OCI-LY7 (cell line): ENCODE measurements around the gene DLEC1. TPM values are rescaled to one million over a fixed set of nuclear protein-coding genes. Genes with fewer than 3 reads are reported as not detected.

Experiments used
- BruUV-seq: library from RNA; stranded (reverse); fragments of 400-500 nt; replicated peaks from 2 replicates; lab custom pipeline; 2021; lab: Mats Ljungman, UMichigan
- CTCF ChIA-PET: fragments of 300-600 bp; sonication (Branson Sonifier 250); formaldehyde crosslinking; loops from one replicate; lab custom pipeline; 2022; ENCODE audit warnings: antibody characterized with exemption; ENCODE audit not compliant: unreplicated experiment; lab: Charles Lee
- POLR2A ChIA-PET: fragments of 300-600 bp; sonication (Branson Sonifier 250); formaldehyde crosslinking; loops from one replicate; lab custom pipeline; 2022; ENCODE audit warnings: antibody characterized with exemption; lab: Charles Lee
- DNase-seq: peaks from one replicate; pipeline ENCODE4 v3.0.0-alpha.2; 2015; ENCODE audit warnings: low spot score
- H2AFZ ChIP-seq: fragments of 200-600 bp; sonication (generic), shearing (Covaris generic); 2 replicates; pipeline ENCODE4 v1.6.1; 2014; ENCODE audit warnings: mild to moderate bottlenecking, antibody characterized with exemption, low read length, moderate library complexity
- H3K27ac ChIP-seq: fragments of 200-600 bp; sonication (generic); 2 replicates; pipeline ENCODE4 v1.5.1; 2014; ENCODE audit warnings: mixed run types, low read depth, mild to moderate bottlenecking, moderate library complexity, low read length, inconsistent platforms; ENCODE audit not compliant: poor library complexity, severe bottlenecking
- H3K36me3 ChIP-seq: fragments of 200-600 bp; sonication (generic); 2 replicates; pipeline ENCODE4 v1.6.1; 2014; ENCODE audit warnings: mild to moderate bottlenecking, antibody characterized with exemption, low read length, moderate library complexity, mixed read lengths; ENCODE audit not compliant: insufficient read depth
- H3K4me1 ChIP-seq: fragments of 200-600 bp; sonication (generic); 2 replicates; pipeline ENCODE4 v1.5.1; 2014; ENCODE audit warnings: mild to moderate bottlenecking, low read length; ENCODE audit not compliant: insufficient read depth, poor library complexity, severe bottlenecking
- H3K4me2 ChIP-seq: fragments of 200-600 bp; sonication (generic); 2 replicates; pipeline ENCODE4 v1.6.1; 2014; ENCODE audit warnings: mild to moderate bottlenecking, low read length
- H3K4me3 ChIP-seq: fragments of 200-600 bp; sonication (generic); 2 replicates; pipeline ENCODE4 v1.5.1; 2014; ENCODE audit warnings: mild to moderate bottlenecking, low read depth, low read length; ENCODE audit not compliant: poor library complexity, severe bottlenecking
- H3K79me2 ChIP-seq: fragments of 200-600 bp; sonication (generic); 2 replicates; pipeline ENCODE4 v1.6.1; 2016; ENCODE audit warnings: low read depth, mild to moderate bottlenecking, low read length, moderate library complexity, mixed read lengths; ENCODE audit not compliant: insufficient read depth
- H3K9me2 ChIP-seq: fragments of 200-600 bp; sonication (generic); 2 replicates; pipeline ENCODE4 v1.6.1; 2016; ENCODE audit warnings: mild to moderate bottlenecking, low read length, mixed read lengths; ENCODE audit not compliant: insufficient read depth
- H3K9me3 ChIP-seq: fragments of 200-600 bp; sonication (generic); 2 replicates; pipeline ENCODE4 v1.6.1; 2014; ENCODE audit warnings: mild to moderate bottlenecking, mixed run types, low read length, mixed read lengths
- H4K20me1 ChIP-seq: fragments of 200-600 bp; sonication (generic); 2 replicates; pipeline ENCODE4 v1.6.1; 2014; ENCODE audit warnings: mild to moderate bottlenecking, antibody characterized with exemption, low read length, moderate library complexity, mixed read lengths; ENCODE audit not compliant: insufficient read depth
- CTCF ChIP-seq: fragments of 200-600 bp; sonication (generic); conservative IDR thresholded peaks from 2 replicates; pipeline ENCODE4 v1.5.1; 2014; ENCODE audit warnings: mild to moderate bottlenecking, antibody characterized with exemption, low read length, moderate library complexity, mixed read lengths
- EZH2phosphoT487 ChIP-seq: fragments of 200-600 bp; sonication (generic); IDR thresholded peaks from 2 replicates; pipeline ENCODE4 v1.6.1; 2018; ENCODE audit warnings: low read depth, borderline replicate concordance, mild to moderate bottlenecking, mixed run types, antibody characterized with exemption, low read length, moderate library complexity, mixed read lengths
- intact Hi-C: fragments of 100-400 bp; cut with micrococcal nuclease; formaldehyde crosslinking; loops from one replicate; pipeline ENCODE4 v1.10.0; 2022; ENCODE audit not compliant: unreplicated experiment
- total RNA-seq, 2 experiments: library from RNA; depleted of rRNA in 1 of 2; stranded (reverse); fragments of >200 nt in 1 of 2; shearing (Covaris generic) in 1 of 2; gene quantifications; 2 replicates each; pipeline ENCODE4 v1.2.3, GENCODE V29; 2014 to 2022

DLEC1 gene
- total RNA-seq, 2 experiments from 2014 or later: 0.13 TPM; not detected in 1

- POLR2A ChIA-PET: no interaction called here
- CTCF ChIA-PET: no interaction called here
- no peak overlapping the region for H3K4me3 ChIP-seq
- no peak for DNase-seq
- no peak overlapping the region for H3K4me2 ChIP-seq
- TF ChIP-seq EZH2phosphoT487: no peak
- no peak for TF ChIP-seq CTCF
- no peaks in the 10 kb centered on the region for H3K9me3 ChIP-seq
- no peak overlapping the region for H2AFZ ChIP-seq
- H3K27ac ChIP-seq: no peak overlapping the region
- H4K20me1 ChIP-seq: no peaks in the 10 kb centered on the region
- H3K4me1 ChIP-seq: peaks cover 17% of the 10 kb centered on the region
- BruUV-seq: no TSS peak
- H3K79me2 ChIP-seq: no peaks in the 10 kb centered on the region
- H3K36me3 ChIP-seq: no peaks in the 10 kb centered on the region
- intact Hi-C loops: no loop called here
- no peaks in the 10 kb centered on the region for H3K9me2 ChIP-seq
These were observed 11.2 kb upstream of the DLEC1 start for GRCh38 chr3:38027466-38028465.

GRCh38 chr3:38028621-38029361 lies 10.2 kb upstream of the DLEC1 start:
- Histone ChIP-seq H3K9me3 (no peaks in the 10 kb centered on the region), H3K4me2 (no peak overlapping the region), H3K4me1 (peaks cover 9% of the 10 kb centered on the region), H3K36me3 (no peaks in the 10 kb centered on the region), H2AFZ (no peak overlapping the region), H3K4me3 (no peak overlapping the region), H3K79me2 (no peaks in the 10 kb centered on the region), H3K9me2 (no peaks in the 10 kb centered on the region), H4K20me1 (no peaks in the 10 kb centered on the region), H3K27ac (no peak overlapping the region)
- no peak for TF ChIP-seq CTCF
- TF ChIP-seq EZH2phosphoT487: no peak
- ChIA-PET CTCF (no interaction called here), POLR2A (interaction anchor here (0.7 kb wide), 1 partner anchor 196 kb away, joined by 3 read pairs; no protein-coding TSS in a partner anchor)
- intact Hi-C loops: no loop called here
- no TSS peak for BruUV-seq
- DNase-seq: no peak
